GM12891 (cell line): ENCODE results near the gene ANO3.

ENCODE experiments used
- DNase-seq: peaks from one replicate; pipeline ENCODE4 v3.0.0; 2011; ENCODE audit warnings: low spot score; ENCODE audit not compliant: insufficient read length
- FAIRE-seq: peaks from 2 replicates; lab custom pipeline; 2011; peaks lifted over from hg19 to GRCh38; lab: Jason Lieb, UNC
- PAX5 ChIP-seq: IDR thresholded peaks from 2 replicates; pipeline ENCODE4 v1.6.1; 2011; ENCODE audit warnings: low read length, moderate library complexity, mild to moderate bottlenecking; ENCODE audit not compliant: insufficient read depth, severe bottlenecking
- POLR2A ChIP-seq: IDR thresholded peaks from 2 replicates; pipeline ENCODE4 v1.6.1; 2011; ENCODE audit warnings: low read depth, low read length, control low read depth
- POLR2AphosphoS5 ChIP-seq: IDR thresholded peaks from 2 replicates; pipeline ENCODE4 v1.6.1; 2011; ENCODE audit warnings: low read depth, low read length, control low read depth
- POU2F2 ChIP-seq: IDR thresholded peaks from 2 replicates; pipeline ENCODE4 v1.6.1; 2011; ENCODE audit warnings: low read depth, mild to moderate bottlenecking, control low read depth, low read length, moderate library complexity
- SPI1 ChIP-seq: IDR thresholded peaks from 2 replicates; pipeline ENCODE4 v1.6.1; 2011; ENCODE audit warnings: low read depth, low read length, control low read depth
- TAF1 ChIP-seq: IDR thresholded peaks from 2 replicates; pipeline ENCODE4 v1.6.1; 2011; ENCODE audit warnings: low read depth, low read length, control low read depth

ANO3 gene

GRCh38 chr11:26348776-26349175, 16.8 kb downstream of the ANO3 start:
- no peak for DNase-seq
- no peak for TF ChIP-seq POU2F2
- TF ChIP-seq TAF1 = no peak
- TF ChIP-seq POLR2AphosphoS5 = no peak
- no peak for TF ChIP-seq SPI1
- TF ChIP-seq PAX5 = no peak
- no peak for TF ChIP-seq POLR2A
- FAIRE-seq = no peak

GRCh38 chr11:26350002-26350401, 18.1 kb downstream of the ANO3 start:
- no peak for DNase-seq
- FAIRE-seq = no peak
- TF ChIP-seq TAF1 (no peak), SPI1 (no peak), PAX5 (no peak), POLR2AphosphoS5 (no peak), POLR2A (no peak), POU2F2 (no peak)

GRCh38 chr11:26353010-26353409, 21.1 kb downstream of the ANO3 start:
- TF ChIP-seq POLR2AphosphoS5 = no peak
- no peak for TF ChIP-seq POU2F2
- TF ChIP-seq SPI1 = no peak
- TF ChIP-seq PAX5 = no peak
- no peak for TF ChIP-seq TAF1
- TF ChIP-seq POLR2A = no peak

GRCh38 chr11:26359055-26359454, 27.1 kb downstream of the ANO3 start:
- DNase-seq (no peak), FAIRE-seq (no peak)

More at GRCh38 chr11:26353010-26353409, 21.1 kb downstream of the ANO3 start:
- FAIRE-seq (no peak), DNase-seq (no peak)

GRCh38 chr11:26365284-26365683, 33.4 kb downstream of the ANO3 start:
- FAIRE-seq = no peak
- DNase-seq = no peak
- TF ChIP-seq POU2F2 = no peak
- TF ChIP-seq PAX5 = no peak
- no peak for TF ChIP-seq TAF1
- TF ChIP-seq POLR2AphosphoS5 = no peak
- no peak for TF ChIP-seq SPI1
- TF ChIP-seq POLR2A = no peak

More at GRCh38 chr11:26359055-26359454, 27.1 kb downstream of the ANO3 start:
- no peak for TF ChIP-seq TAF1
- TF ChIP-seq PAX5 = no peak
- no peak for TF ChIP-seq POLR2A
- TF ChIP-seq SPI1 = no peak
- TF ChIP-seq POLR2AphosphoS5 = no peak
- TF ChIP-seq POU2F2 = no peak

GRCh38 chr11:26377619-26378018, 45.7 kb downstream of the ANO3 start:
- no peak for TF ChIP-seq PAX5
- TF ChIP-seq SPI1 = no peak
- TF ChIP-seq POLR2A = no peak
- no peak for TF ChIP-seq POLR2AphosphoS5
- TF ChIP-seq TAF1 = no peak
- TF ChIP-seq POU2F2 = no peak
- DNase-seq (no peak), FAIRE-seq (no peak)

- DNase-seq = no peak
- no peak for TF ChIP-seq SPI1
- TF ChIP-seq PAX5 = no peak
- TF ChIP-seq TAF1 = no peak
- no peak for TF ChIP-seq POU2F2
- TF ChIP-seq POLR2A = no peak
- no peak for TF ChIP-seq POLR2AphosphoS5
- no peak for FAIRE-seq
These were observed 67.4 kb downstream of the ANO3 start for GRCh38 chr11:26399336-26399735.

GRCh38 chr11:26410706-26411366, 78.9 kb downstream of the ANO3 start:
- DNase-seq = no peak
- TF ChIP-seq SPI1 (no peak), POLR2AphosphoS5 (no peak)
- no peak for FAIRE-seq

- FAIRE-seq (no peak), DNase-seq (no peak)
- TF ChIP-seq POLR2AphosphoS5 (no peak), PAX5 (no peak)
These were observed 81.0 kb downstream of the ANO3 start for GRCh38 chr11:26412955-26413354.

- DNase-seq = no peak
- no peak for FAIRE-seq
- TF ChIP-seq POLR2A = no peak
- TF ChIP-seq POU2F2 = no peak
- TF ChIP-seq POLR2AphosphoS5 = no peak
- no peak for TF ChIP-seq PAX5
These were observed 86.5 kb downstream of the ANO3 start for GRCh38 chr11:26418386-26418912.

GRCh38 chr11:26420331-26420730, 88.4 kb downstream of the ANO3 start:
- no peak for FAIRE-seq
- TF ChIP-seq PAX5 = no peak
- TF ChIP-seq TAF1 = no peak
- no peak for TF ChIP-seq POLR2AphosphoS5
- TF ChIP-seq POU2F2 = no peak
- TF ChIP-seq POLR2A = no peak
- TF ChIP-seq SPI1 = no peak
- no peak for DNase-seq
